HepG2 (cell line): ENCODE measurements around the gene SAMSN1. TPM values are rescaled to one million over a fixed set of nuclear protein-coding genes. Genes with fewer than 3 reads are reported as not detected.

Experiments
- ATAC-seq: fragments of 200-7000 bp; cut with Tn5 transposase; 3 replicates; pipeline ENCODE4 v1.9.1; 2020; ENCODE audit warnings: mild to moderate bottlenecking, moderate library complexity
- BruUV-seq: library from RNA; stranded (reverse); fragments of 400-500 nt; replicated peaks from 2 replicates; lab custom pipeline; 2021; lab: Mats Ljungman, UMichigan
- CTCF ChIA-PET: fragments of 300-600 bp; formaldehyde crosslinking; extraction: SDS; loops from one replicate; lab custom pipeline; 2021; ENCODE audit warnings: low total read pairs, inconsistent platforms, low intra/inter-chr PET ratio; lab: Yijun Ruan, JAX
- POLR2A ChIA-PET: fragments of 350-600 bp; sonication (Branson Sonifier 250); formaldehyde crosslinking; loops from one replicate; lab custom pipeline; 2020; ENCODE audit warnings: antibody characterized with exemption, inconsistent platforms; lab: Yijun Ruan, JAX
- DNase-seq: peaks from one replicate; pipeline ENCODE4 v3.0.0-alpha.2; 2015; ENCODE audit warnings: low spot score
- FAIRE-seq: peaks from 3 replicates; lab custom pipeline; 2011; peaks lifted over from hg19 to GRCh38; lab: Jason Lieb, UNC
- H2AFZ ChIP-seq: one replicate; pipeline ENCODE4 v1.6.1; 2011; ENCODE audit warnings: low read length, inconsistent platforms
- H3K27ac ChIP-seq: fragments of 300-600 bp; 3 replicates; pipeline ENCODE4 v1.8.0; 2011; ENCODE audit warnings: mixed run types, mild to moderate bottlenecking, mixed read lengths, low read length, inconsistent platforms; ENCODE audit not compliant: insufficient read depth; ENCODE audit errors: extremely low read length
- H3K27me3 ChIP-seq, 2 experiments: fragments of 200-600 bp in 1 of 2; 2 replicates in 1 of 2; 3 replicates in 1 of 2; pipeline versions ENCODE4 v1.6.0 to v1.8.0; 2011; ENCODE audit warnings: low read length in 2 of 2, mild to moderate bottlenecking in 2 of 2, moderate library complexity in 2 of 2, inconsistent platforms in 1 of 2; ENCODE audit not compliant: insufficient read depth in 2 of 2, control insufficient read depth in 1 of 2
- H3K36me3 ChIP-seq, 2 experiments: fragments of 200-600 bp in 1 of 2; replicated peaks in 1 of 2; 2 replicates in 1 of 2; 3 replicates in 1 of 2; pipeline versions ENCODE4 v1.5.1 to v1.8.0; 2011; ENCODE audit warnings: low read length in 2 of 2, inconsistent platforms in 1 of 2; ENCODE audit not compliant: insufficient read depth in 2 of 2, control insufficient read depth in 1 of 2
- H3K4me1 ChIP-seq: 2 replicates; pipeline ENCODE4 v1.5.1; 2012; ENCODE audit warnings: low read length, inconsistent platforms; ENCODE audit not compliant: insufficient read depth
- H3K4me2 ChIP-seq: 2 replicates; pipeline ENCODE4 v1.6.0; 2011; ENCODE audit warnings: low read depth, low read length, inconsistent platforms
- H3K4me3 ChIP-seq, 3 experiments: fragments of 200-600 bp in 1 of 3; sonication (generic), shearing (Covaris generic) in 1 of 3; replicated peaks in 1 of 3; 2 replicates each; pipeline ENCODE4 v1.5.1; 2011 to 2016; ENCODE audit warnings: low read length in 3 of 3, inconsistent platforms in 2 of 3, low read depth in 2 of 3, mild to moderate bottlenecking in 2 of 3, control low read depth in 1 of 3, mixed read lengths in 1 of 3; ENCODE audit not compliant: insufficient read depth in 1 of 3
- H3K79me2 ChIP-seq: one replicate; pipeline ENCODE4 v1.6.1; 2011; ENCODE audit warnings: low read length, inconsistent platforms; ENCODE audit not compliant: insufficient read depth
- H3K9ac ChIP-seq: 2 replicates; pipeline ENCODE4 v1.6.0; 2011; ENCODE audit warnings: mild to moderate bottlenecking, low read depth, low read length, inconsistent platforms; ENCODE audit not compliant: insufficient read depth
- H3K9me3 ChIP-seq: 2 replicates; pipeline ENCODE4 v1.5.1; 2012; ENCODE audit warnings: mild to moderate bottlenecking, low read length
- H4K20me1 ChIP-seq: 2 replicates; pipeline ENCODE4 v1.6.0; 2011; ENCODE audit warnings: inconsistent platforms, mild to moderate bottlenecking, low read length, moderate library complexity; ENCODE audit not compliant: insufficient read depth
- CEBPB ChIP-seq: IDR thresholded peaks from 2 replicates; pipeline ENCODE4 v1.6.1; 2011; ENCODE audit warnings: low read depth, low read length, improper control_type of control experiment, borderline replicate concordance
- JDP2 ChIP-seq: sonication (generic); formaldehyde crosslinking; IDR thresholded peaks from 2 replicates; pipeline ENCODE4 v1.8.1; 2022; ENCODE audit warnings: missing genetic modification reagents, borderline replicate concordance
- KLF12 ChIP-seq: sonication (generic); formaldehyde crosslinking; IDR thresholded peaks from 2 replicates; pipeline ENCODE4 v1.4.0; 2020; ENCODE audit warnings: missing genetic modification reagents, borderline replicate concordance
- MED8 ChIP-seq: sonication (generic); formaldehyde crosslinking; IDR thresholded peaks from 2 replicates; pipeline ENCODE4 v1.8.1; 2023; ENCODE audit warnings: mild to moderate bottlenecking, missing genetic modification reagents; ENCODE audit not compliant: insufficient replicate concordance
- XRCC5 ChIP-seq: fragments of 200-400 bp; formaldehyde crosslinking; optimal IDR thresholded peaks from 2 replicates; pipeline ENCODE3; 2017; ENCODE audit warnings: mild to moderate bottlenecking, low read length
- ZBTB33 ChIP-seq: sonication (generic); formaldehyde crosslinking; IDR thresholded peaks from 2 replicates; pipeline ENCODE4 v1.4.0; 2020; ENCODE audit warnings: missing genetic modification reagents
- ZNF101 ChIP-seq: sonication (generic); formaldehyde crosslinking; IDR thresholded peaks from 2 replicates; pipeline ENCODE4 v1.4.0; 2020; ENCODE audit warnings: mild to moderate bottlenecking, low read depth, missing genetic modification reagents, borderline replicate concordance
- ZNF17 ChIP-seq: sonication (generic); formaldehyde crosslinking; IDR thresholded peaks from 2 replicates; pipeline ENCODE4 v1.5.0; 2020; ENCODE audit warnings: mild to moderate bottlenecking, missing genetic modification reagents
- ZNF441 ChIP-seq: sonication (generic); formaldehyde crosslinking; IDR thresholded peaks from 2 replicates; pipeline ENCODE4 v1.7.0; 2021; ENCODE audit warnings: missing genetic modification reagents, borderline replicate concordance
- ZNF678 ChIP-seq: sonication (generic); formaldehyde crosslinking; IDR thresholded peaks from 2 replicates; pipeline ENCODE4 v1.4.0; 2020; ENCODE audit warnings: mild to moderate bottlenecking, missing genetic modification reagents
- WGBS: methylation state at CpG from one replicate; pipeline ENCODE4 v1.1.6; 2017; ENCODE audit warnings: low lambda C conversion rate; 5-methylcytosine and 5-hydroxymethylcytosine counted together
- in situ Hi-C: cut with HindIII; loops from 2 replicates; pipeline ENCODE4 v1.10.0; 2017; ENCODE audit warnings: low pct_unique_long_range_greater_than_20kb; ENCODE audit not compliant: extremely low pct_ligation_motif_present
- intact Hi-C: fragments of 100-400 bp; cut with micrococcal nuclease; formaldehyde crosslinking; loops from one replicate; pipeline ENCODE4 v1.10.0; 2022; ENCODE audit not compliant: unreplicated experiment
- polyA plus RNA-seq, 8 experiments: library from polyadenylated mRNA; depleted of rRNA in 3 of 8; stranded (reverse) in 7 of 8; unstranded in 1 of 8; fragments of >200 nt; fragmentation: Illumina TruSeq in 4 of 8; extraction: Trizol in 4 of 8; gene quantifications; 2 replicates each; pipeline versions ENCODE4 v1.2.1 to v1.2.3, GENCODE V29; 2011 to 2016; ENCODE audit warnings: low read depth in 4 of 8, missing spikeins in 1 of 8, mixed read lengths in 1 of 8; ENCODE audit not compliant: insufficient read depth in 1 of 8
- total RNA-seq, 5 experiments: library from RNA; depleted of rRNA; stranded (reverse); fragments of >200 nt; fragmentation: Illumina TruSeq; extraction: Trizol; gene quantifications; 2 replicates each; pipeline ENCODE4 v1.2.3, GENCODE V29; 2016; ENCODE audit warnings: low read depth in 1 of 5
- TF ChIP-seq, protein P1 (sequence below), 2 experiments: sonication (generic) in 1 of 2; formaldehyde crosslinking in 1 of 2; IDR thresholded peaks; 2 replicates each; pipeline versions ENCODE4 v1.6.1 to v1.9.0; 2014 to 2022; ENCODE audit warnings: antibody characterized with exemption in 1 of 2, borderline replicate concordance in 1 of 2, inconsistent platforms in 1 of 2, low read depth in 1 of 2, missing genetic modification reagents in 1 of 2
- TF ChIP-seq, protein P2 (sequence below): sonication (generic); formaldehyde crosslinking; IDR thresholded peaks from 2 replicates; pipeline ENCODE4 v1.5.0; 2020; ENCODE audit warnings: missing genetic modification reagents

The SAMSN1 gene
- total and polyA plus RNA-seq, 2 of the 13 experiments (the other 11 are each of a cell fraction or from before 2014, with no cell fraction given), result 0.09 TPM; not detected in 1

GRCh38 chr21:14562959-14563358 lies 16.8 kb upstream of the SAMSN1 start (continued):
- TF ChIP-seq, protein P1, sequence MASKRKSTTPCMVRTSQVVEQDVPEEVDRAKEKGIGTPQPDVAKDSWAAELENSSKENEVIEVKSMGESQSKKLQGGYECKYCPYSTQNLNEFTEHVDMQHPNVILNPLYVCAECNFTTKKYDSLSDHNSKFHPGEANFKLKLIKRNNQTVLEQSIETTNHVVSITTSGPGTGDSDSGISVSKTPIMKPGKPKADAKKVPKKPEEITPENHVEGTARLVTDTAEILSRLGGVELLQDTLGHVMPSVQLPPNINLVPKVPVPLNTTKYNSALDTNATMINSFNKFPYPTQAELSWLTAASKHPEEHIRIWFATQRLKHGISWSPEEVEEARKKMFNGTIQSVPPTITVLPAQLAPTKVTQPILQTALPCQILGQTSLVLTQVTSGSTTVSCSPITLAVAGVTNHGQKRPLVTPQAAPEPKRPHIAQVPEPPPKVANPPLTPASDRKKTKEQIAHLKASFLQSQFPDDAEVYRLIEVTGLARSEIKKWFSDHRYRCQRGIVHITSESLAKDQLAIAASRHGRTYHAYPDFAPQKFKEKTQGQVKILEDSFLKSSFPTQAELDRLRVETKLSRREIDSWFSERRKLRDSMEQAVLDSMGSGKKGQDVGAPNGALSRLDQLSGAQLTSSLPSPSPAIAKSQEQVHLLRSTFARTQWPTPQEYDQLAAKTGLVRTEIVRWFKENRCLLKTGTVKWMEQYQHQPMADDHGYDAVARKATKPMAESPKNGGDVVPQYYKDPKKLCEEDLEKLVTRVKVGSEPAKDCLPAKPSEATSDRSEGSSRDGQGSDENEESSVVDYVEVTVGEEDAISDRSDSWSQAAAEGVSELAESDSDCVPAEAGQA (IDR thresholded peaks at IDR 0.05; ENCODE audit: low read depth), result no peak
- TF ChIP-seq, protein P1 (CRISPR knock-in tag; IDR thresholded peaks at IDR 0.05; ENCODE audit: borderline replicate concordance), result no peak
- TF ChIP-seq ZBTB33 (CRISPR knock-in tag), result no peak

DNA sequence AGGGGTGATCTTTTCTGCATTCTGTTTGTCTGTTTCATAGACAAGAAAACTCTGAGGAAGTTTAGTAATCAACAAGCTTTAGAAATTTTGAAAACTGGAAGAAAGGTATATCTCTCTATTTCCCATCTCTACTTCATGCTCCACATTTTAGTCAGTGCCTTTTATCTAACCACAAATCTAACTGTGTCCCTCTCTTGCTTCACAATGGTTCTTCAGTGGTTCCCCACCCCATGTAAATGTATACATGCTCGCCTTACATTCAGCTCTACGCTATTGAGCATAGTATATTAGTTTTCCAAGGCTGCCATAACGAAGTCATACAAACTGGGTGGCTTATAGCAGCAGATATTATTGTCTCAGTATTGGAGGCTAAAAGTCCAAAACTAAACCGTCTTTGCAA lies 14.4 kb upstream of the SAMSN1 start:
- FAIRE-seq, result no peak
- no peak for DNase-seq
- ChIA-PET CTCF (no interaction called here), POLR2A (no interaction called here)
- intact Hi-C loops (no loop called here), in situ Hi-C loops (no loop called here)
- H3K27me3 ChIP-seq, result no peaks in the 10 kb centered on the region
- no peak for ATAC-seq
- H3K4me3 ChIP-seq, result no peak overlapping the region
- no peak overlapping the region for H2AFZ ChIP-seq
- BruUV-seq, result no TSS peak
- no peak overlapping the region for H3K27ac ChIP-seq
- H3K36me3 ChIP-seq, result no peaks in the 10 kb centered on the region
- WGBS, result 3% methylated on average over 4 of the region's 4 CpGs
- no peak overlapping the region for H3K9ac ChIP-seq
- H3K4me1 ChIP-seq, result no peaks in the 10 kb centered on the region
- no peaks in the 10 kb centered on the region for H3K79me2 ChIP-seq
- H4K20me1 ChIP-seq, result no peaks in the 10 kb centered on the region
- no peak overlapping the region for H3K4me2 ChIP-seq
- H3K9me3 ChIP-seq, result 0 out of 2 replicates have a peak, but pooled peaks cover 6% of the 10 kb centered on the region
- no peak for TF ChIP-seq ZNF678
- TF ChIP-seq ZNF17, result no peak
- no peak for TF ChIP-seq ZNF101
- no peak for TF ChIP-seq KLF12 (CRISPR knock-in tag)
- TF ChIP-seq XRCC5, result no peak
- TF ChIP-seq, protein P2, sequence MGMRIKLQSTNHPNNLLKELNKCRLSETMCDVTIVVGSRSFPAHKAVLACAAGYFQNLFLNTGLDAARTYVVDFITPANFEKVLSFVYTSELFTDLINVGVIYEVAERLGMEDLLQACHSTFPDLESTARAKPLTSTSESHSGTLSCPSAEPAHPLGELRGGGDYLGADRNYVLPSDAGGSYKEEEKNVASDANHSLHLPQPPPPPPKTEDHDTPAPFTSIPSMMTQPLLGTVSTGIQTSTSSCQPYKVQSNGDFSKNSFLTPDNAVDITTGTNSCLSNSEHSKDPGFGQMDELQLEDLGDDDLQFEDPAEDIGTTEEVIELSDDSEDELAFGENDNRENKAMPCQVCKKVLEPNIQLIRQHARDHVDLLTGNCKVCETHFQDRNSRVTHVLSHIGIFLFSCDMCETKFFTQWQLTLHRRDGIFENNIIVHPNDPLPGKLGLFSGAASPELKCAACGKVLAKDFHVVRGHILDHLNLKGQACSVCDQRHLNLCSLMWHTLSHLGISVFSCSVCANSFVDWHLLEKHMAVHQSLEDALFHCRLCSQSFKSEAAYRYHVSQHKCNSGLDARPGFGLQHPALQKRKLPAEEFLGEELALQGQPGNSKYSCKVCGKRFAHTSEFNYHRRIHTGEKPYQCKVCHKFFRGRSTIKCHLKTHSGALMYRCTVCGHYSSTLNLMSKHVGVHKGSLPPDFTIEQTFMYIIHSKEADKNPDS (CRISPR knock-in tag), result no peak
- TF ChIP-seq CEBPB, result no peak
- TF ChIP-seq ZNF441 (CRISPR knock-in tag), result no peak
- no peak for TF ChIP-seq MED8
- no peak for TF ChIP-seq JDP2 (CRISPR knock-in tag)
